Measurements from ENCODE around the gene ELK1.

DNA sequence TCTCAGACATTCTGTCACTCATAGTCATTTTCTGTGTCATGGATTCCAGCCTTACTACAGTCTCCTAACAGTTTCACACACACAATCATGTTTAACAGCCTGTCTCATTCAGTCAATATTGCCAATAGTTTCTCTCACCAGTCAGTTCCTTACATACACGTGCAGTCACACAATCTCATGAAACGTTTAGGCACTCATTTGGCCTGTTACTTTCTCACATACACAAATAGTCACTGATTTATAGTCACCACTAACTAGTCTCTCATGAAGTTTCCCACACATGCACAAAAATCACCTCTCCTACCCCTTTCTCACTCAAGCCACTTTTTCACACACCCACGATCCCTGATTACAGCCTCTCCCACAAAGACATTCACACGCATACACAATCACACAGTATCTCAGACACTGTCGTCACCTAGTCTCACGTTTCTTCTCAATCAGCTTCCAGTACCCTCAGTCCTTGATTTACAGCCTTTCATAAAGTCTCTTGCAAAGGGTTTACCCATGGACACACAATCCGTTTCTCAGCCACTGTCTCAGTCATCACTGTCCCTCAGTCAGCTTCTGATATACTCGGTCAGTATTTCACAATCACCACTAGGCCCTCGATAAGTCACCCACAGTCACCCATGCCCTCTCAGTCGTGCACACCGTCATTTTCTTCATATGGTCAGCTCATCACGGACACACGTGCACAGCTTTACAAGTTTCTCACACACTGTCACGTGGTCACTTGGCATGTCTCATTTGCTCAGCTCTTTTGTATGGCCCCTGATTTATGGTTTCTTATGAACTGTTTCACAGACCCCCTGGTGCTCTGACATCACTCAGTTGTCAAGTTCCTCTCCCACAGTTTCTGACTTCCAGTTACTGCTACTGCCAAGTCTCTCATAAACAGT is 16.4 kb downstream of the ELK1 start:
- TF ChIP-seq, protein P1, sequence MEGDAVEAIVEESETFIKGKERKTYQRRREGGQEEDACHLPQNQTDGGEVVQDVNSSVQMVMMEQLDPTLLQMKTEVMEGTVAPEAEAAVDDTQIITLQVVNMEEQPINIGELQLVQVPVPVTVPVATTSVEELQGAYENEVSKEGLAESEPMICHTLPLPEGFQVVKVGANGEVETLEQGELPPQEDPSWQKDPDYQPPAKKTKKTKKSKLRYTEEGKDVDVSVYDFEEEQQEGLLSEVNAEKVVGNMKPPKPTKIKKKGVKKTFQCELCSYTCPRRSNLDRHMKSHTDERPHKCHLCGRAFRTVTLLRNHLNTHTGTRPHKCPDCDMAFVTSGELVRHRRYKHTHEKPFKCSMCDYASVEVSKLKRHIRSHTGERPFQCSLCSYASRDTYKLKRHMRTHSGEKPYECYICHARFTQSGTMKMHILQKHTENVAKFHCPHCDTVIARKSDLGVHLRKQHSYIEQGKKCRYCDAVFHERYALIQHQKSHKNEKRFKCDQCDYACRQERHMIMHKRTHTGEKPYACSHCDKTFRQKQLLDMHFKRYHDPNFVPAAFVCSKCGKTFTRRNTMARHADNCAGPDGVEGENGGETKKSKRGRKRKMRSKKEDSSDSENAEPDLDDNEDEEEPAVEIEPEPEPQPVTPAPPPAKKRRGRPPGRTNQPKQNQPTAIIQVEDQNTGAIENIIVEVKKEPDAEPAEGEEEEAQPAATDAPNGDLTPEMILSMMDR (IDR thresholded peaks at IDR 0.05), result no peak
- TF ChIP-seq POLR2A (IDR thresholded peaks at IDR 0.05) (no peak), POLR2AphosphoS5 (IDR thresholded peaks at IDR 0.05) (no peak), EP300 (IDR thresholded peaks at IDR 0.05) (no peak)
